HG02870 (cell line): ENCODE measurements around the gene SLC23A2.
"Not testable (repeated sequence)": the region's sequence is repeated elsewhere in the genome, so short reads cannot be mapped to it uniquely, and the experiment has no call there.

Experiments
- ATAC-seq: cut with Tn5 transposase; IDR thresholded peaks from one replicate; pipeline ENCODE4 v1.9.1; 2021; ENCODE audit warnings: mild to moderate bottlenecking, moderate library complexity; ENCODE audit not compliant: unreplicated experiment

SLC23A2 gene

GRCh38 chr20:4937407-4938319, 63.6 kb downstream of the SLC23A2 start:
- ATAC-seq = no peak

DNA sequence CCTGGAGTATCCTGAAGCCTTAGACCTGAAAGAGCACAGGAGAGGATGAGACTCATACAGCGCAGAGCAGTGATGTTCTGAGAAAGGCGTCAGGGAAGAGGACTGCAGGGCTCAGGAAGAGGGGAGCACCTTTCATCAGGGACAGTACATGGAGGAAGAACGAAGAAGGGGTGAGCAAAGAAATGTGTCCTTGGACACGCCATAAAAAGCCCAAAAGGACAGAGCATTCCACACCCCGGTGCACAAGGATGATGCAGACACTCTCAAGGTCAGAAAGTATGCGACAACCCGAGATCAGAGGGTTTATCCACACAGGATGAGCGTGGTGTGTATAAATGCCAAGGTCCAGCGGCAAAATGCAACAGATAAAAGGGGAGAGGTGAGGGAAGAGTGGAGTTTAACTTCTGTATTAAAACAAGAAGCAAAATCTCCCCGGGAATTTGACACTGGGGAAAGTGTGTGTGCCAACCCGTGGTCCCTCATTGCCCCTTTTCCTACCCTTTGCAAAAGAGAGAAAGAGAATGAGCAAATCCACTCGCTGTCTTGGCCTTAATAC, 64.4 kb downstream of the SLC23A2 start:
- ATAC-seq = no peak

- ATAC-seq = no peak
These were observed 64.9 kb downstream of the SLC23A2 start for GRCh38 chr20:4936392-4936850.

DNA sequence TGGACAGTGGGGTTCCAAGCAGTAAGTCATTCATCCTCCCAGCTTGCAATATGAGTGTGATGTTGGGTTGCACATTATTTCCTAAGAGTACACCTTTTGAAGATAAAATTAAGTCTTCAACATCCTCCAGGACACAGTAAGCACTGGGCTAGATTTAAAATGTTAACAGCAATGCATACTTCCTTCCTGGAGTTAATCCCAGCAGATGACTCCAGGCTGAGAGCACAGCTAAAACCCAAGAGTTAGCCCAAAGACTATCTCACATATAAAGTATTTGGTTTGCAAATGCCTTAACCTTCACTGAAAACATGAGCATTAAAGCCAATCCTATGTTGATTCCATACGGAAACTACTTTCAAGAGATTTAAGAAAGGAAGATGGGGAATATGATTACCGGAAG, 69.2 kb downstream of the SLC23A2 start:
- no peak for ATAC-seq

DNA sequence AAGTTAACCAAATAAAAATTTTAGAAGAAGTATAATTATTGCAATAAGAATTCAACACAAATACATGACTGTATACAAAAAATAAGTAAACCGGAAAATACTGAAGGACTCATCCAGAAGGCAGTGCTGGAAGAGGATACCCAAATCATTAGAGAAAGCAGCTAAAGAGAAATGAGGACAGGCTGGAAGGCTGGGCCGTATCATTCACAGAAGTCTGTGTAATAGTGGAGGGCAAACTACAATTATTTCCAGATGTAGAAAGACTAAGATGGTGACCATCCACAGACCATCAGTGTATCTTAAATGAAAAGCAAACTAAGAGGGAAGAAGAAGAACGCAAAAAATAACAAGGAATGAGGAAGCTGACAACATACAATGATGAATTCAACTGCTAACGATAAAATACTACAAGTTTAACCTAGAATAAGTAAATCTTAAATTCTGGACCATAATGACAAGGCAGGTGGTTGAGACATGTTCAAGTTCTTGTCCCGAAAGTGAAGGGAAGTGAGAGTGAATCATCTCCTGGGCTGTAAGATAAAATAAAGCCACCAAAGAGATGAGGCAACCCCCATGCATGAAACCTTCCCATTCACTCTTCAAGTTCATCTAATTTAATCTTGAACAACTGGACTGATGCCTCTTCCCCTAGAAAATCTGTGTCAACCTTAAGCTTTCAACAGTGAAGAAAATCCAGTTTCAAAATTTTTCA, 71.5 kb downstream of the SLC23A2 start:
- no peak for ATAC-seq

DNA sequence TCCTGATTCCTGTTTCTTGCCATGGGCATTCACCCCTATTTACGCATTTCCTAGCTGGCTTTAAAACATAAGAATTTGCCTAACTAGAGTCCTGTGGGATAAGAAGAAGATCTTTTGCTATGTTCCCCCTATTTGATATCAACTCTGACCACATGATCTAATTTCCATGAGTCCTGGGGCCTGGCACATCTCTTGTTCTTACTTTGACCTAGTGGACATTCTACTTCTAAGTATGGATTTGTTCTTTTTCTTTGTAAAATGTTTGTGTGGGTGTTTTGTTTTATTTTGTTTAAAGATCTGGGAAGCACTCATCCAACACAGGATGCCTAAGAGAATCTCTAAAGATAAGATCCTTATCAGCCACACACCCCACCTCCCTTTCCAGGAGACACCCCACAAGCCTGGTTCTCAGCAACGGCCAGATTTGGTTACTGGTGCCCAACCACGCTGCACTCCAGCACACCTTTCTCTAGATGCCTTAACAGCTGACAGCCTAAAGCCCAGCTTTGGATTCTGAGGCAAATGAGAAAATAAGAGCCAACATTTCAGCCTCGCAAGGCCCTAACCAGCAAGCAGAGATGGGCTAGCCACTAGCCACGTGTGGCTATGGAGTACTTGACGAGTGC, 74.7 kb downstream of the SLC23A2 start:
- no peak for ATAC-seq

DNA sequence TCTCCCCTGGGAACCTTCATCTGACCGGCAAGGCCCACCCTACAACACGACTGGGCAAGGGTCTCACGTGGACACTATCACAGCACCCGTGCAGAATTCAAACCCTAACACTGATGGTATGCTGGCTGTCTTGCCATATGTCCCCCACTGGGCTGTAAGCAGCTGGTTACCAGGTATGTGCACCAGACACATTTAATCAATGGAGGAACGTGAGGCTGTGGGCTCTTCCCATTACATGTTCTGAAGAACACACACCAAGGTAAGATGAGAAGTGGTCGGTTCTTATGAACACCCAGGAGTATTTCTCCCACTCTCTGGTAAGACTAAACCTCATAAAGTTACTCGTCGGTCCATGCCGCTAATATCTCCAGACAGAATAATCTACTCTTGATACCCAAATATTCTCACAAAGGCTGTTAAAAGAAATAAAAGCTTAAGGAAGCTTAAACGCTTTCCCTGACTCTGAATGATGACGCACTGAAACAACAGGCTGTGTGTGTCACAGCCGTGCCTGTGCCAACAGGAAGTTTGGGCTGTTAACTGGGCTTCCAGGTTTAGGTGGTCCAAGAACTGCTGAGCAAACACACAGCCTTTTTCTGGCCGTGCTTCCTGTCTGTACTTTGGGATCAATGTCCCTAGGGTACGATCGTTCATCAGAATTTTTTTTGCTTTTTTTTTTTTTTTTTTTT, 75.3 kb downstream of the SLC23A2 start:
- no peak for ATAC-seq

- ATAC-seq = no peak
These were observed 76.9 kb downstream of the SLC23A2 start for GRCh38 chr20:4924446-4924845.

GRCh38 chr20:4924032-4924431, 77.3 kb downstream of the SLC23A2 start:
- no peak for ATAC-seq

GRCh38 chr20:4922186-4922585, 79.1 kb downstream of the SLC23A2 start:
- no peak for ATAC-seq

DNA sequence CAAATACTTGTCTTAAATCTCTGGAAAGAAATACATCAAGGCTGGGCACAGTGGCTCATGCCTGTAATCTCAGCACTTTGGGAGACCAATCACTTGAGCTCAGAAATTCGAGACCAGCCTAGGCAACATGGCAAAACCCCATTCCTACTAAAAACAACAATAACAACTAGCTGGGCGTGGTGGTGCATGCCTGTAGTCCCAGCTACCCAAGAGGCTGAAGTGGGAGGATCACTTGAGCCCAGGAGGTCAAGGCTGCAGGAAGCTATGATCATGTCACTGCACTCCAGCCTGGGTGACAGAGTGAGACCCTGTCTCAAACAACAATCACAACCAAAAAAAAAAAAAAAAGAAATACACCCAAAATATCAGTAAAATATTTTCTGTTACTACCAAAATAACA, 80.0 kb downstream of the SLC23A2 start:
- not testable (repeated sequence) for ATAC-seq

- no peak for ATAC-seq
These were observed 80.7 kb downstream of the SLC23A2 start for GRCh38 chr20:4920655-4921054.

DNA sequence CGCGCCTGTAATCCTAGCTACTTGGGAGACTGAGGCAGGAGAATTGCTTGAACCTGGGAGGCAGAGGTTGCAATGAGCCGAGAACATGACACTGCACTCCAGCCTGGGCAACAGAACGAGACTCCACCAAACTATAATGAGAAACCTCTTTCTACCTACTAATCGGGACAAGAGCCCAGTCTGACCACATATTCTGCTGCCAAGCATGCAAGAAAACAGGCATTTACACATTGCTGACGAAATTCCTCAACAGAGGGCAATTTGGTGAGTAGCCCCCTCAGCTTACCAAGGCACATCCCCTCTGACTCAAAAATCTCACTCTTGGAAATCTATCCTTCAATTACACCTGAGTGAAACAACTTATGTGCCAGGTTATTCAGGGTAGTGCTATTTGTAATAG, 81.2 kb downstream of the SLC23A2 start:
- ATAC-seq = no peak

DNA sequence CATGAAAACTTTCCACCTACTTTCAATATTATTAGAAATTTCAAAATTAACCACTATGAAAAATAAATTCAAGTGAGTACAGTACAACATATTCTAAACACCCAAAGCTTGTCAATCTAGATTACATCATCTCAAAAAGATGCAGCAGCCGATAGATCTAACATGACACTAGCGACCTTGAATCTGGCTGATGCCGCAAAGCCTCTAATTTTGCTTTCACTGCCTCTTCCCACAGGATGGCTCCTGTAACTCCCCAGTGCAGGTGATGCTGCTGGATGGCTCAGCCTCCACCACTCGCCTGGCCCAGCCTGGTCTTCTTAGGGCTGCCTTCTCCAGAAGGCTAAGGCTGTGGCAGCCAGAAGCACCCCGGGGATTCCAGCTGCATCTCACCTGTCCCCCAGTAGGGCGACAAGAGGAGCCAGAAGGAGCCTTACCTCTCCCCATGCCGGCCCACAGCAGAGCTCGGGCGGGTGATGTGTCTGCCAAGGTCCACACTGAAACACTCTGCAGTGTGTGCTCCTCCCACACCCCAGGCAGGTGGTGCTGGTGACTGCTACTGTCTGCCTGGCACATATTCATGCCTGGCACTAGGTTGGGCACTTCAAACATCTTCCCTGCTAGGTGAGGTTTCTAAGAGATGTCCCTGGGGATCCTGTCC, 82.1 kb downstream of the SLC23A2 start:
- no peak for ATAC-seq

DNA sequence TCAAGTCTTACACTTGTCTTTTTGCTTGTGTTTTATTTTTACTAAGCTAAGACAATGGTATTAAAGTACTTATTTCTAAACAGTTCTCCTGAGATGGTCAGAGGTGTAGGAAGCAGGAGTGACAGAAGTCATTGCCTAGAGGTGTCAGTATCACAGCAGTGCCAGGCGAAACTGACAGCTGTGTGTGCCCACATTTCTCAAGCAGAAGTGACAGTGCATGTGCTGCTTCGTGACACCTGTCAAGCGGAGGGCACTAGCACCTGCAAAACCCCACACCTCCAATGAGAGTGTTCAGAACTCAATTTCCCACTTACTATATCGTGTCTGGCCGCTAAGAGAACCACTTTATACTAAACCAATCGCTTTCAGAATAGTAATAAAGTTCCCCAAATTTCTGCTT, 82.8 kb downstream of the SLC23A2 start:
- no peak for ATAC-seq

- ATAC-seq = no peak
These were observed 84.1 kb downstream of the SLC23A2 start for GRCh38 chr20:4916971-4917881.

DNA sequence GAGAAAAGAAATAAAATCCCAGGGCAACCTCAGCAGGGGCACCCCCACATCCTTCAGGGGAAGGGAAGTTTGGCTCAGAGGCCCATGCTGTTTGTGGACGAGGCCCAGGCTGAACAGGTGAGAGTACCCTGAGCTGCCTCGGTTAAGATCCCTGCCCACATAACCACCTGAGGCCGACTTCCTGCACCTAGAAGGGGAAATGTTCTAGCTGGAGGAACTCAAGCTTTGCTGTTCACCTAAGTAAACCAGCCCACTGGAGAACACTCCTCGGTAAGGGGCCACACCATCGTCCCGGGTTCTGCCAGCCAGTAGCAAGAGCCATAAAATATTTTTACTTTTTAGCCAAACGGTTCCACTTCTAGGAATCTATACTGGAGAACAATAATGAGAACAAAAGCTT, 88.2 kb downstream of the SLC23A2 start:
- no peak for ATAC-seq

DNA sequence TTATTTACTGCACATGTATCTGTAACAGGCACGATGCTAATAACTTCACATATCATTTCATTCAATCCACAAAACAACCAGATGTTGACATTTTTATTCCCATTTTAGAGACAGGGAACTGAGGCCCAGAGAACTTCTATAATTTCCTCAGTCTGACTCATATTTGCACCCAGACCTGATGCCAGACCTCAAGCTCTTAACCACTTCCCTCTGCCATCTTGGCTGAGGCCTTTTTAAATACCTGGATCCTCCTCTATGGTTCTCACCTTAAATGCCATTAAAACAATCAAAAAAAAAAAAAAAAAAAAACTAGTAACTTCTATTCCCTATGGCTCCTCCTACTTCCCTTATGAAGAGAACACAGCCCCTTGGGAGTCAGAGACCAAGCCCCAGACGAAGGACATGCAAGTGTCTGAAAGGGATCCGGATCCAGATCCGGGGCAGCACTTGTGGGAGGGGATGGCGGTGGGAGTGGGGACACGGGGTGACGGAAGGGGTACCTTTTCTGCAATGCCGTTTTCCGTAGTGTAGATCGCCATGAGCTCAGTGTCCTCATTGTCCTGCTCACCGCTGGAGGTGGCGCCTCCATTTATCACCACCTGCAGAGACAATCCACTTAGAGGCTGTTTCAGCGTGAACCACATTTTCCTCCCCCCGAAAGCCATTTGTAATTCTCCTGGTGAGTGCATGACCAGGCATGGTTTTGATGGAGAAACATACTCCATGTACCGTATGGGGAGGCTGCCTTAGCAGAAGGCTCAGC, 88.7 kb downstream of the SLC23A2 start:
- ATAC-seq = no peak
